ENCODE results near the gene DYRK1A.

DNA sequence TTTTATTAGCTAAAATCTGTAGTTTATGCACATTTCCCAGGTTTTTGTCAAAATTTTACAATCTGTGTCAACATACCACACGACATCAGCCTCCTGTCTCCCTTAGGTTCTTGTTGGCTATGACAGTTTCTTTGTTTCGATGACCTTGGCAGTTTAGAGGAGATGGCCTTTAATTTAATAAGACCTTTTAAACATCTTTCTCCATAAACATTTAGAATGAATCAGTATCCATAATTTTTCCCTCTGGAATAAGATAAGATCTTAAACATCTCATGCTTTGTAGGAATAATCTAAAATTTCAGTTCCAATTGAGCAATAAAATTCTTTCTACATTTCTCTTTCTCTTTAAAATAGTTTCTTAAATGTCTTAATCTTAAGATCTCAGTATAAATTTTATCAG lies 28.7 kb upstream of the DYRK1A start:
- TF ChIP-seq EP300 (IDR thresholded peaks at IDR 0.05; ENCODE audit: borderline replicate concordance in 1 of 2, control insufficient read depth in 1 of 2, low read depth in 2 of 2, low read length in 2 of 2) (no peak), EZH2 (IDR thresholded peaks at IDR 0.05; ENCODE audit: borderline replicate concordance, control insufficient read depth, low read depth, low read length) (no peak)

All from GM12878 (cell line).